AG10803 (cell line): ENCODE results near the gene CLPTM1L.

Experiments used
- DNase-seq: peaks from one replicate; pipeline ENCODE4 v3.0.0; 2010; ENCODE audit warnings: low read depth
- H3K4me3 ChIP-seq: 2 replicates; pipeline ENCODE4 v1.5.1; 2011; ENCODE audit warnings: mild to moderate bottlenecking, low read length, control low read depth
- CTCF ChIP-seq: conservative IDR thresholded peaks from 2 replicates; pipeline ENCODE4 v1.5.1; 2011; ENCODE audit warnings: mild to moderate bottlenecking, low read length, control low read depth, inconsistent platforms

Gene CLPTM1L

GRCh38 chr5:1359713-1360112, 14.8 kb upstream of the CLPTM1L start:
- TF ChIP-seq CTCF, result no peak
- H3K4me3 ChIP-seq, result no peak overlapping the region
- no peak for DNase-seq

GRCh38 chr5:1359031-1359645, 14.2 kb upstream of the CLPTM1L start:
- no peak for DNase-seq
- no peak overlapping the region for H3K4me3 ChIP-seq
- TF ChIP-seq CTCF, result no peak

- DNase-seq, result no peak
- TF ChIP-seq CTCF, result no peak
- no peak overlapping the region for H3K4me3 ChIP-seq
These were observed 13.8 kb upstream of the CLPTM1L start for GRCh38 chr5:1358726-1359025.

DNA sequence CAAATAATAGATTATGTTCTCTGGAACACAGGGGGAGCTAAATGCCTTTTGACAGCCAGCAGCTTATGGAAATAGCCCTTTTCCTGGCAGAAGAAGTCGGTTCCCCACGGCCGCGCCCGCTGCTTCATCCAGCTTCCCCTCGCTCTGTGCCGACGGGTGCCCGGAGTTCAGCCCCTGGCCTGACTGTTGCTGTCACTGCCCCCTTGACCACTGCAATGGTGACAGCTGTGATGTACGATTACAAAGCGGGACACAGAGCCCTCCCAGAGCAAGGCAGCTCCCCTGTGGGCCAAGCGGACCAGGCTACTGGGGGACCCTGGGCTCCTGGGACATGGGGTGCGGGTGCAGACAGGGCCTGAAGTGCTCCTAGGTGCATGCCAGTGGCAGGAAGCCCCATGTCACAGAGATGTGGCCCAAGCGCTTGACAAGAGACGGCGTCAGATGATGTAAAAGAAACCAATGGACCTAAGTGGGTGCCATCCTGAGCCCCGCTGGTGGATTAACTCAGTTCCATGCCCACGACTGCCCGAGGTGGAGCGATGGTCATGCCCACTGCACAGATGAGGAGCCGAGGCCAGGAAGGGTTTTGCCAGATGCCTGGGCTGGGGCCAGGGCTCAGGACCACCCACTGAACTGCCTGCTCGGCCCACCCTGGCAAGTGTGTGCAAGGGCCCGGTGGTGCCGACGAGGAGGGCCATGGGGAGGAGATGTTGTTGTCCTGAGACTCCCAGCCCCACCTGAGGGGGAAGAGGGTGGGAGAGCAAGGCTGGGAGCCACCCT, 13.2 kb upstream of the CLPTM1L start:
- no peak for DNase-seq
- H3K4me3 ChIP-seq, result no peak overlapping the region
- no peak for TF ChIP-seq CTCF

- no peak overlapping the region for H3K4me3 ChIP-seq
- no peak for TF ChIP-seq CTCF
- no peak for DNase-seq
These were observed 12.2 kb upstream of the CLPTM1L start for GRCh38 chr5:1356873-1357787.

GRCh38 chr5:1354576-1354975, 9.7 kb upstream of the CLPTM1L start:
- no peak for TF ChIP-seq CTCF
- DNase-seq, result no peak
- no peak overlapping the region for H3K4me3 ChIP-seq
